ENCODE results near the gene KLHL20.

The KLHL20 gene

DNA sequence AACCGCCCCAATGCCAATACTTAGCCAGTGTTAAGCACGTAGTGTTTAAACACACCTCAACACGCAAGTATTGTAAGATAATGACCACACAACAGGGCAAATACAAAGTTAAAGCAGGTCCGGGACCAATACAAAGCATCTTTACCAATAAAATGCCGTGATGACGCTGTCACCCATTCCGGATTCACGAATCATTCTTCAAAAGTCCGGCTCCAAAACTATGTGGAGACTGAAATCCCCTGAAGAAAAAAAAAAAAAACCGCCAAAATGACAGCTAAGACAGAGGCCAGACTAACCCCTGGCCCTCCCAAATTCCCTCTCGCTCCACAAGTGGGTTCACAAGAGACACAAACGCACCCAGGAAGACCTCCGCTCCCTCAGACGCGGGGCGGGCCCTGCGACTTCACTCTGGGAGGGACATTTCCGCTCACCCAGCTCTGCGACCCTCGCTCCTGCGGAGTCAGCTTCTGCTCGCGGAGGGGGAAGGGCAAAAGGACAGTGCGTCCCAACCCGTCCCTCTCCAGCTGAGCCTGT lies 109.1 kb downstream of the KLHL20 start:
- peaks cover 26% of the 10 kb centered on the region for H3K36me3 ChIP-seq (replicated peaks)
- in situ Hi-C loops (cut with MboI; ENCODE audit: low sequenced_read_pairs): loop anchor here (10.0 kb wide), 1 partner anchor 399 kb away; no protein-coding TSS in a partner anchor
- H3K4me1 ChIP-seq: peaks cover 21% of the 10 kb centered on the region
- H3K9me3 ChIP-seq: no peaks in the 10 kb centered on the region
- no peak for DNase-seq (ENCODE audit: low spot score in 2 of 2)
- H3K27me3 ChIP-seq (ENCODE audit: low read depth): no peaks in the 10 kb centered on the region
- peak overlapping the region; percentile 68 for H3K4me3 ChIP-seq

DNA sequence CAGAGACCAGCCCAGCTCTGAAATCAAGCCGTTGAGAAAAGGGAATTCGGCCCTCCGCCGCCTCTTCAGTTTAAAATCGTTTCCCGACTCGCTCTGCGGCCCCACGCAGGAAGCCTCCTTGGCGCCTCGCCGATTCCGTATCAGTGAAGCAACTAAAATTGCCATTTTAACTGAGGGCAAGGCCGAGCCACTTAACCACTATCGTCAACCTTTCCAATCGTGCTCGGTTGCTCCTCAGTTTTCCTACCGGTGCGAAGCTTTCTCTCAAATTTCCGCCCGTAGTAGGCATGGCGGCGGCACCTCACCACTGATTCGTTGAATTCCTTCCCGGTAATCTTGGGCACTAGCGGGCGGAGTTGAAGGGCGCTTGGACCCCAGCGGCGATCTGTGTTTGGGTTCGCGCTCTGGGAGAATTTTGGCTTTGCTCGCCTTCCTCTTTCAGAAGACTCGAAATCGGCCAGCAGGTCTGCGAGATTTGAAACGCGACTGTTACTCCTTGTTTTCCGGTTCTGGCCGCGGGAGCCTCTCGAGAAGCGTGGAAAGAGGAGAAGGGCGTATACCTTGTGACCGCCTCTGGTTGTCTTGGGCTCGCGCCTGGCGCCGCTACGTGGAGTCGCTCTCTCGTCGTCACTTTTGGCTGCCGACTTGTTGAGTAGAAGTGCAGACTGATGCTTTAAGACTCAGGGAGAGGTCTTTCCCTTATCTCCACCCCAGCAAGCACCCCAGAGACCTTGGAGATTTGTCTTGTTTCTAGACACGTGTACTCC lies 109.7 kb downstream of the KLHL20 start, which contains the start of the genes CENPL and DARS2:
Gene CENPL, minus strand, starts transcription at position 569 of the 767 bp plus-strand sequence. CDS start 13,584 bp downstream, outside the sequence.
Gene DARS2, plus strand, starts transcription at position 359 of the 767 bp plus-strand sequence. CDS start 557 bp downstream, outside the sequence.
- peak; percentile 95 to 98 for DNase-seq (ENCODE audit: low spot score in 2 of 2)
- Histone ChIP-seq H3K4me1 (peaks cover 21% of the 10 kb centered on the region), H3K27me3 (ENCODE audit: low read depth) (no peaks in the 10 kb centered on the region), H3K9me3 (no peaks in the 10 kb centered on the region), H3K4me3 (peak within 1 kb of the TSS; percentile 68), H3K36me3 (replicated peaks) (peaks cover 28% of the 10 kb centered on the region)
- in situ Hi-C loops (cut with MboI; ENCODE audit: low sequenced_read_pairs): loop anchor here (10.0 kb wide), 1 partner anchor 400 kb away; no protein-coding TSS in a partner anchor

DNA sequence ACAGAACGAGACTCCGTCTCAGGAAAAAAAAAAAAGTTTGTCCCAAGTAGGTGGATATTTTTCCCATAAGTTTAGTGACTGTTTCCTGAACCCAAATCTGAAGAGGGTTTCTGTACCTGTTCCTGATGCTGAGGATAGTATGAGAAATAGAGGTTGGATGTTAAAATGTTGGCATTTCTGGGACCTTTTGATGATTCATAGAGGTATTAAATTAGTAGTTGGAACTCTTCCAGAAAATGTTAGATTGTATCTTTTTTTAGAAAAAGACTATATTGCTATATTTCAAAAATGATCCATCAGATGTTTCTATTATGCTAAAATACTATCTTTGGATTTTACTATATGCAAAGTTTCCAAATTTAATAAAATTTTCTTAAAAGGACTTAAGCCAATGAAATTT lies 112.8 kb downstream of the KLHL20 start:
- no peak for DNase-seq (ENCODE audit: low spot score in 2 of 2)
- H3K4me1 ChIP-seq: peaks cover 17% of the 10 kb centered on the region
- in situ Hi-C loops (cut with MboI; ENCODE audit: low sequenced_read_pairs): loop anchor here (10.0 kb wide), 1 partner anchor 403 kb away; no protein-coding TSS in a partner anchor
- H3K27me3 ChIP-seq (ENCODE audit: low read depth): no peaks in the 10 kb centered on the region
- no peak overlapping the region for H3K4me3 ChIP-seq
- no peaks in the 10 kb centered on the region for H3K9me3 ChIP-seq
- H3K36me3 ChIP-seq (replicated peaks): peaks cover 24% of the 10 kb centered on the region

DNA sequence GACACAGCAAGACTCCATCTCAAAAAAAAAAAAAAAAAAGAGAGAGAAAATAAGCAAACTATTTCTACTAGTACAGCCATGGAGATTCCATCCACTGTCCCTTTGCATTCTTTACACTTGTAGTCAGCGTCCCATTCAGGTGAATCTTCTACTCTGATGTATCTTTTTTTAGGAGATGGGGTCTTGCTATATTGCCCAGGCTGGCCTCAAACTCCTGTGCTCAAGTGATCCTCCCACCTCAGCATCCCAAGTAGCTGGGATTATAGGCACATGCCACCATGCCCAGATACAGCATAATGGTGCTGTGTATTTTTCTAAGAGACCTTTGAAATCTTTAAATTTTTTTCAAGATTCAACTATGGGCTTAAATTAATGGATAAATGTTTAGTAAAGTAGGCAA lies 118.0 kb downstream of the KLHL20 start:
- in situ Hi-C loops (cut with MboI; ENCODE audit: low sequenced_read_pairs): no loop called here
- H3K4me1 ChIP-seq: peaks cover 9% of the 10 kb centered on the region
- H3K27me3 ChIP-seq (ENCODE audit: low read depth): no peaks in the 10 kb centered on the region
- peaks cover 65% of the 10 kb centered on the region for H3K36me3 ChIP-seq (replicated peaks)
- no peaks in the 10 kb centered on the region for H3K9me3 ChIP-seq
- no peak overlapping the region for H3K4me3 ChIP-seq
- no peak for DNase-seq (ENCODE audit: low spot score in 2 of 2)
